HEK293T (cell line): ENCODE results near the gene CISH.

Experiments
- ARNT ChIP-seq: fragments of 450-650 bp; IDR thresholded peaks from 2 replicates; pipeline ENCODE4 v1.6.1; 2017; ENCODE audit warnings: mild to moderate bottlenecking
- BHLHE40 ChIP-seq: fragments of 450-650 bp; IDR thresholded peaks from 2 replicates; pipeline ENCODE4 v1.6.1; 2016; ENCODE audit warnings: mild to moderate bottlenecking, moderate library complexity, borderline replicate concordance
- ELF4 ChIP-seq: fragments of 450-650 bp; IDR thresholded peaks from 2 replicates; pipeline ENCODE4 v1.6.1; 2017; ENCODE audit warnings: antibody characterized with exemption
- SUZ12 ChIP-seq: fragments of 450-650 bp; IDR thresholded peaks from 2 replicates; pipeline ENCODE4 v1.6.1; 2016; ENCODE audit warnings: mild to moderate bottlenecking
- TARDBP ChIP-seq: fragments of 450-650 bp; IDR thresholded peaks from 2 replicates; pipeline ENCODE4 v1.6.1; 2016

DNA sequence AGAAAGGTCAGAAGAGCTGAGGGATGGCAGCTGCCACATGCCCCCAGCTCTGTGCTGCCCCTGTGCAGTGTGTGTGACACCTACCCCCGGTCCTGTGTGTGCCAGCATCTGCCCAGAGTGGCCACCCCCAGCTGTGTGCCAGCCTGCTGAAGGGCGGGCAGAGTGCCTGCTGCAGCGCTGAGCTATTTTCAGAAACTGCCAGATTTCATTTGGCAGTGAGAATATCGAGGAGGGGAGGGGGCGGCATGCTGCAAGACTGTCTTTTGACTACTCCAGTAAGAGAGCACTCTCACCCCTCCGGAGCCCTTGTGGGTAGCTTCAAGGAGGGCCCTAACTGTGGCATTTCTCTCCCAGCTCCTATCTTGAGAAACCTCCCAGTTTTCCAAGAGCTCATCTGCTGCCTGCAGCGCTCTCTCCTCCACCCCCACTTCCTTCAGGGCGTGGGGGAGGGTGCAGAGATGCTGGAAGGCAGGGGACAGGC is 37.9 kb upstream of the CISH start:
- TF ChIP-seq TARDBP (no peak), SUZ12 (no peak), BHLHE40 (no peak), ELF4 (no peak), ARNT (no peak)
